PFSK-1 (cell line): Measurements from ENCODE around the gene ASPM.

Experiments
- FOXP2 ChIP-seq: optimal IDR thresholded peaks from 2 replicates; pipeline ENCODE3; 2011; ENCODE audit warnings: borderline replicate concordance, control low read depth, inconsistent platforms; ENCODE audit not compliant: insufficient read depth; ENCODE audit errors: extremely low read length, extremely low read depth
- POLR2AphosphoS5 ChIP-seq: IDR thresholded peaks from 2 replicates; pipeline ENCODE4 v1.6.1; 2012; ENCODE audit warnings: low read depth, mild to moderate bottlenecking, control low read depth, low read length, moderate library complexity
- REST ChIP-seq, 2 experiments: IDR thresholded peaks; 2 replicates each; pipeline versions ENCODE4 v1.6.1 to v1.8.0; 2011 to 2012; ENCODE audit warnings: low read depth in 2 of 2, low read length in 2 of 2, control low read depth in 1 of 2, inconsistent platforms in 1 of 2, mild to moderate bottlenecking in 1 of 2, moderate library complexity in 1 of 2; ENCODE audit not compliant: insufficient read depth in 1 of 2
- SIN3A ChIP-seq: IDR thresholded peaks from 2 replicates; pipeline ENCODE4 v1.6.1; 2012; ENCODE audit warnings: mild to moderate bottlenecking, low read length, moderate library complexity, borderline replicate concordance; ENCODE audit not compliant: insufficient read depth
- TAF1 ChIP-seq: IDR thresholded peaks from 2 replicates; pipeline ENCODE4 v1.6.1; 2012; ENCODE audit warnings: low read length, control low read depth, borderline replicate concordance; ENCODE audit not compliant: insufficient read depth

ASPM gene

GRCh38 chr1:197159461-197159860 is 13.0 kb upstream of the ASPM start:
- no peak for TF ChIP-seq FOXP2
- no peak for TF ChIP-seq POLR2AphosphoS5
- TF ChIP-seq SIN3A = no peak
- no peak for TF ChIP-seq TAF1
- TF ChIP-seq REST (IDR thresholded peaks at IDR 0.05; ENCODE audit: insufficient read depth in 1 of 2, low read depth in 2 of 2, low read length in 2 of 2) = no peak

DNA sequence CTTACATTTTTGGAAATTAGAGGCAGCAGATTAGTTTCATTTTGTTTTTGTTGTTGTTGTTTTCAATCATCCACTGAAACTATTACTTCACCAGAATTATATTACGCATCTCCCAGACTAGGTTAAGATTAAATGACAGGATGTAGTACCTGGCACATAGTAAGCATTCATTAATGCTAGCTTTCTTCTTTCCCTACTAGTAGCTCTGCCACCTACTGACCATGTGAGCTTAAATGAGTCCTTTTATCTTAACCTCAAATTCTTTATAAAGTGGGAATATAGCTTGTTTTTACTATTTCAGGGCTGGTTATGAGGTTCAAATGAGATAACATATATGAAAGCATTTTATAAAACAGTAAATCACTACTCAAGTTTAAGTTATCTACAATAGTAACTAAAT is 10.2 kb upstream of the ASPM start:
- TF ChIP-seq FOXP2 (no peak), REST (IDR thresholded peaks at IDR 0.05; ENCODE audit: insufficient read depth in 1 of 2, low read depth in 2 of 2, low read length in 2 of 2) (no peak), POLR2AphosphoS5 (no peak), SIN3A (no peak), TAF1 (no peak)

DNA sequence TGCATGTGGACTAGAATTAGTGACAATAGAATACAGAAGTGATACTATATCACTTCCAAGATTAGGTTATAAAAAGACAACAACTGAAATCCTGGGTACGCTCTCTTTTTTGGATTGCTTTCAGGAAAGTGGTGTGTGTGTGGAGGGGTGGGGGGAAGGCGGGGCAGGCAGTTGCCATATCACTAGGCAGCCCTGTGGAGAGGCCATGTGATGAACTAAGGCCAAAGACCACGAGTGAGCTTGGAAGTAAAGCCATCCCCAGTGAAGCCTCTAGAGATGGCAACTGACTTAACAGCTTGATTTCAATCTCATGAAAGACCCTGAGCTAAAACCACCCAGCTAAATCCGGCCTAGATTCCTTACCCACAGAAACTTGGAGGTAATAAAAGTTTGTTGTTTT is 6.2 kb upstream of the ASPM start:
- TF ChIP-seq TAF1 (no peak), SIN3A (no peak), FOXP2 (no peak), REST (IDR thresholded peaks at IDR 0.05; ENCODE audit: insufficient read depth in 1 of 2, low read depth in 2 of 2, low read length in 2 of 2) (no peak), POLR2AphosphoS5 (no peak)

- TF ChIP-seq TAF1 (no peak), FOXP2 (no peak), POLR2AphosphoS5 (no peak), SIN3A (no peak), REST (IDR thresholded peaks at IDR 0.05; ENCODE audit: insufficient read depth in 1 of 2, low read depth in 2 of 2, low read length in 2 of 2) (no peak)
These were observed 4.7 kb upstream of the ASPM start for GRCh38 chr1:197151185-197151584.
